Testis (tissue), 3 donors: Measurements from ENCODE around the gene ZNF45. TPM values are rescaled to one million over a fixed set of nuclear protein-coding genes. Genes with fewer than 3 reads are reported as not detected.

ENCODE experiments used
- DNase-seq: peaks from one replicate; pipeline ENCODE4 v3.0.0-alpha.2; 2019
- H3K27ac ChIP-seq, 2 donors: fragments of 200-600 bp; sonication (generic); one replicate each; pipeline ENCODE4 v1.5.1; 2019
- H3K27me3 ChIP-seq: fragments of 200-600 bp; sonication (generic); one replicate; pipeline ENCODE4 v1.5.1; 2019
- H3K36me3 ChIP-seq: fragments of 200-600 bp; sonication (generic); one replicate; pipeline ENCODE4 v1.5.1; 2017; ENCODE audit warnings: low read depth; ENCODE audit errors: missing control alignments
- H3K4me1 ChIP-seq: fragments of 200-600 bp; sonication (generic); one replicate; pipeline ENCODE4 v1.5.1; 2019
- H3K4me3 ChIP-seq, 2 donors: fragments of 200-600 bp; sonication (generic); one replicate each; pipeline ENCODE4 v1.5.1; 2017 to 2019
- H3K9me3 ChIP-seq: fragments of 200-600 bp; sonication (generic); one replicate; pipeline ENCODE4 v1.5.1; 2017
- CTCF ChIP-seq, 3 experiments: fragments of 450-650 bp in 2 of 3; fragments of 200-600 bp in 1 of 3; sonication (generic) in 1 of 3; IDR thresholded peaks; one replicate each; pipeline ENCODE4 v1.5.1; 2016 to 2019; ENCODE audit warnings: antibody characterized with exemption in 3 of 3, mild to moderate bottlenecking in 2 of 3, moderate library complexity in 1 of 3
- POLR2A ChIP-seq: fragments of 450-650 bp; IDR thresholded peaks from one replicate; pipeline ENCODE4 v1.6.1; 2017; ENCODE audit warnings: antibody characterized with exemption, mild to moderate bottlenecking, moderate library complexity
- WGBS, 2 donors: methylation state at CpG; one replicate each; pipeline ENCODE4 v1.1.5; 2018; 5-methylcytosine and 5-hydroxymethylcytosine counted together
- intact Hi-C: fragments of 100-400 bp; cut with DNase I; formaldehyde crosslinking; loops from one replicate; pipeline ENCODE4 v1.15.1; 2023; ENCODE audit warnings: low total_unique reads
- polyA plus RNA-seq: library from polyadenylated mRNA; stranded (reverse); fragments of 350-450 nt; fragmentation: Illumina TruSeq; extraction: RNeasy Lipid Tissue Mini Kit (QIAGEN cat#74804); gene quantifications from one replicate; pipeline ENCODE4 v1.2.3, GENCODE V29; 2014; ENCODE audit warnings: low read depth, low replicate concordance; ENCODE audit not compliant: insufficient read depth
- total RNA-seq, 2 donors: library from RNA; depleted of rRNA; stranded (reverse); fragments of >200 nt; gene quantifications; one replicate each; pipeline ENCODE4 v1.2.3, GENCODE V29; 2016

ZNF45 gene
- total and polyA plus RNA-seq, 3 donors from 2014 or later, result 9.4 to 10.7 (median 10.5) TPM

- Histone ChIP-seq H3K27me3 (no peaks in the 10 kb centered on the region), H3K4me3 (no peak overlapping the region), H3K36me3 (no peaks in the 10 kb centered on the region), H3K27ac (no peak overlapping the region), H3K9me3 (no peaks in the 10 kb centered on the region), H3K4me1 (no peaks in the 10 kb centered on the region)
- 93 to 94% methylated on average over 2 of the region's 2 CpGs for WGBS, 2 donors
- intact Hi-C loops, result no loop called here
- no peak for DNase-seq
- TF ChIP-seq CTCF (IDR thresholded peaks at IDR 0.05) (no peak), POLR2A (no peak)
Observed at GRCh38 chr19:43906774-43907173, 28.3 kb downstream of the ZNF45 start.

GRCh38 chr19:43905897-43906296 lies 29.2 kb downstream of the ZNF45 start:
- no peak overlapping the region for H3K27ac ChIP-seq
- no peak for DNase-seq
- H3K36me3 ChIP-seq, result no peaks in the 10 kb centered on the region
- WGBS, 2 donors, result 90 to 100% methylated on average over 2 to 5 of the region's 5 CpGs
- no peak overlapping the region for H3K4me3 ChIP-seq
- intact Hi-C loops, result no loop called here
- TF ChIP-seq POLR2A (no peak), CTCF (IDR thresholded peaks at IDR 0.05) (no peak)
- H3K9me3 ChIP-seq, result no peaks in the 10 kb centered on the region
- no peaks in the 10 kb centered on the region for H3K4me1 ChIP-seq
- no peaks in the 10 kb centered on the region for H3K27me3 ChIP-seq

- intact Hi-C loops, result no loop called here
- no peak overlapping the region for H3K27ac ChIP-seq
- no peaks in the 10 kb centered on the region for H3K27me3 ChIP-seq
- peak overlapping the region in 1 of 2 donors; percentile 67 for H3K4me3 ChIP-seq
- DNase-seq, result no peak
- H3K36me3 ChIP-seq, result no peaks in the 10 kb centered on the region
- H3K4me1 ChIP-seq, result no peaks in the 10 kb centered on the region
- H3K9me3 ChIP-seq, result no peaks in the 10 kb centered on the region
- 77 to 84% methylated on average over 4 of the region's 4 CpGs for WGBS, 2 donors
- TF ChIP-seq POLR2A (no peak), CTCF (IDR thresholded peaks at IDR 0.05) (no peak)
Observed at GRCh38 chr19:43902399-43902798, 32.7 kb downstream of the ZNF45 start.

GRCh38 chr19:43901395-43902390 lies 33.4 kb downstream of the ZNF45 start:
- H3K9me3 ChIP-seq, result no peaks in the 10 kb centered on the region
- H3K36me3 ChIP-seq, result no peaks in the 10 kb centered on the region
- TF ChIP-seq POLR2A (no peak), CTCF (IDR thresholded peaks at IDR 0.05) (no peak)
- intact Hi-C loops, result no loop called here
- no peaks in the 10 kb centered on the region for H3K4me1 ChIP-seq
- DNase-seq, result peak; percentile 95
- no peak overlapping the region for H3K27ac ChIP-seq
- H3K4me3 ChIP-seq, result peak overlapping the region; percentile 47 to 67
- WGBS, 2 donors, result 12 to 16% methylated on average over 16 to 39 of the region's 39 CpGs
- no peaks in the 10 kb centered on the region for H3K27me3 ChIP-seq
